ENCODE results near the gene GTF3C2. TPM values are rescaled to one million over a fixed set of nuclear protein-coding genes. Genes with fewer than 3 reads are reported as not detected.

GTF3C2 gene
- total and polyA plus RNA-seq, 2 of the 4 experiments (the other 2 are of a cell fraction), result 25.5 to 36.9 TPM

- no peak for DNase-seq
- H2AK5ac ChIP-seq (ENCODE audit: low read depth, low read length), result no peak overlapping the region
- no peak overlapping the region for H3K56ac ChIP-seq (ENCODE audit: extremely low read depth, insufficient read depth, low read length)
- H3K9me3 ChIP-seq (ENCODE audit: control insufficient read depth, insufficient read depth, low read length), result no peaks in the 10 kb centered on the region
- dilution Hi-C loops (cut with HindIII; ENCODE audit: low sequenced_read_pairs, unreplicated experiment), result no loop called here
- H3K27me3 ChIP-seq (ENCODE audit: control insufficient read depth, insufficient read depth, low read length), result no peaks in the 10 kb centered on the region
- peak overlapping the region; percentile 74 for H2AK9ac ChIP-seq (replicated peaks; ENCODE audit: low read depth, low read length, poor library complexity)
- no peak overlapping the region for H2AFZ ChIP-seq (replicated peaks; ENCODE audit: low read length, poor library complexity)
- H3K79me1 ChIP-seq (ENCODE audit: low read depth in 1 of 2, low read length in 2 of 2), result peaks cover 31 to 74% of the 10 kb centered on the region in 2 experiments
- H4K8ac ChIP-seq (ENCODE audit: low read depth in 2 of 2, low read length in 2 of 2), result no peak overlapping the region
- in situ Hi-C loops (cut with MboI; ENCODE audit: low sequenced_read_pairs), result no loop called here
- no peak overlapping the region for H3K14ac ChIP-seq (replicated peaks; ENCODE audit: low read depth, low read length)
- H3K4me3 ChIP-seq (ENCODE audit: insufficient read depth, low read depth, low read length), result no peak overlapping the region
- H3K36me3 ChIP-seq (ENCODE audit: control insufficient read depth, insufficient read depth, low read length), result peaks cover 49% of the 10 kb centered on the region
- POLR2A ChIA-PET (ENCODE audit: unreplicated experiment), result no interaction called here
- peaks cover 5% of the 10 kb centered on the region; the same call in 1 of the 2 replicates for H3K9me1 ChIP-seq (ENCODE audit: insufficient read depth, low read length)
- no peak overlapping the region for H3K23ac ChIP-seq (ENCODE audit: low read depth, low read length)
- ATAC-seq (ENCODE audit: low read depth), result no peak
- no peak overlapping the region for H3K18ac ChIP-seq (ENCODE audit: low read depth, low read length)
- H3K9ac ChIP-seq (ENCODE audit: low read depth, low read length), result no peak overlapping the region
- BruUV-seq (replicated peaks), result no TSS peak
- TF ChIP-seq ELK1 (IDR thresholded peaks at IDR 0.05; ENCODE audit: borderline replicate concordance, low read depth, low read length), result no peak
- no peak for TF ChIP-seq USF2 (IDR thresholded peaks at IDR 0.05; ENCODE audit: low read depth, low read length)
- no peak overlapping the region for H2BK15ac ChIP-seq (ENCODE audit: low read depth, low read length)
- H3K4me1 ChIP-seq (ENCODE audit: control insufficient read depth, insufficient read depth, low read length), result peaks cover 8% of the 10 kb centered on the region
- WGBS, 2 experiments (ENCODE audit: extremely low coverage in 2 of 2, insufficient read length in 1 of 2), result 100% methylated on average over 3 of the region's 6 CpGs; no CpG with 5 or more reads in 1 of the 2 experiments
- H2BK20ac ChIP-seq (ENCODE audit: low read depth, low read length), result no peak overlapping the region
- H4K91ac ChIP-seq (ENCODE audit: insufficient read depth, low read depth, low read length), result no peak overlapping the region
- H2BK120ac ChIP-seq (ENCODE audit: low read depth, low read length), result no peak overlapping the region
- intact Hi-C loops (cut with micrococcal nuclease), result no loop called here
- no peak overlapping the region for H2BK5ac ChIP-seq (ENCODE audit: low read depth, low read length, poor library complexity, severe bottlenecking)
- H4K5ac ChIP-seq (ENCODE audit: low read depth, low read length), result no peak overlapping the region
- no peak overlapping the region for H3K4me2 ChIP-seq (ENCODE audit: low read depth, low read length)
- peaks cover 33% of the 10 kb centered on the region; the same call in 1 of the 2 replicates for H4K20me1 ChIP-seq (ENCODE audit: insufficient read depth, low read length)
- H3K27ac ChIP-seq (ENCODE audit: insufficient read depth, low read length), result no peak overlapping the region
- no peak overlapping the region for H3K4ac ChIP-seq (ENCODE audit: low read depth, low read length)
- CTCF ChIA-PET, result no interaction called here
Observed at GRCh38 chr2:27372937-27373336, 16.4 kb upstream of the GTF3C2 start.

Data from IMR-90 (cell line).